Caco-2 (cell line): ENCODE data around the gene EPHB4. TPM values are rescaled to one million over a fixed set of nuclear protein-coding genes. Genes with fewer than 3 reads are reported as not detected.
"Not testable (repeated sequence)": the region's sequence is repeated elsewhere in the genome, so short reads cannot be mapped to it uniquely, and the experiment has no call there.

Experiments
- BruUV-seq: library from RNA; stranded (reverse); fragments of 400-500 nt; replicated peaks from 2 replicates; lab custom pipeline; 2021; lab: Mats Ljungman, UMichigan
- CTCF ChIA-PET: fragments of 300-600 bp; sonication (Branson Sonifier 250); formaldehyde crosslinking; loops from one replicate; lab custom pipeline; 2022; ENCODE audit warnings: antibody characterized with exemption; lab: Charles Lee
- POLR2A ChIA-PET: fragments of 300-600 bp; sonication (Branson Sonifier 250); formaldehyde crosslinking; loops from one replicate; lab custom pipeline; 2022; ENCODE audit warnings: antibody characterized with exemption; lab: Charles Lee
- DNase-seq, 2 experiments: peaks; one replicate each; pipeline versions ENCODE4 v3.0.0 to v3.0.0-alpha.2; 2020 to 2022
- H3K27me3 ChIP-seq: replicated peaks from 2 replicates; pipeline ENCODE4 v1.6.0; 2011; ENCODE audit warnings: low read length; ENCODE audit not compliant: control insufficient read depth, insufficient read depth
- H3K36me3 ChIP-seq: 2 replicates; pipeline ENCODE4 v1.5.1; 2011; ENCODE audit warnings: low read length; ENCODE audit not compliant: control insufficient read depth, insufficient read depth
- H3K4me1 ChIP-seq: fragments of 250-450 bp; sonication (Bioruptor Pico); 2 replicates; pipeline ENCODE4 v1.5.1; 2020; ENCODE audit warnings: mild to moderate bottlenecking
- H3K4me3 ChIP-seq: 2 replicates; pipeline ENCODE4 v1.5.1; 2011; ENCODE audit warnings: low read depth, mild to moderate bottlenecking, control low read depth, low read length
- H3K9me3 ChIP-seq: fragments of 250-450 bp; sonication (Bioruptor Pico); 2 replicates; pipeline ENCODE4 v1.5.1; 2020; ENCODE audit warnings: mild to moderate bottlenecking, moderate library complexity
- H3K27ac Mint-ChIP-seq: one replicate; pipeline ENCODE4 v1.8.0; 2022; ENCODE audit warnings: mixed read lengths; ENCODE audit not compliant: unreplicated experiment
- H3K27me3 Mint-ChIP-seq: one replicate; pipeline ENCODE4 v1.8.0; 2022; ENCODE audit warnings: mixed read lengths; ENCODE audit not compliant: insufficient read depth, unreplicated experiment
- H3K36me3 Mint-ChIP-seq: one replicate; pipeline ENCODE4 v1.8.0; 2022; ENCODE audit warnings: mild to moderate bottlenecking, mixed read lengths; ENCODE audit not compliant: insufficient read depth, unreplicated experiment
- H3K4me1 Mint-ChIP-seq: one replicate; pipeline ENCODE4 v1.8.0; 2022; ENCODE audit warnings: low read depth, mixed read lengths; ENCODE audit not compliant: unreplicated experiment
- H3K4me3 Mint-ChIP-seq: one replicate; pipeline ENCODE4 v1.8.0; 2022; ENCODE audit warnings: mild to moderate bottlenecking, moderate library complexity, mixed read lengths; ENCODE audit not compliant: unreplicated experiment
- H3K9me3 Mint-ChIP-seq: one replicate; pipeline ENCODE4 v1.8.0; 2022; ENCODE audit warnings: mixed read lengths; ENCODE audit not compliant: unreplicated experiment
- CTCF ChIP-seq, 2 experiments: fragments of 200-600 bp in 1 of 2; IDR thresholded peaks; 1 replicate in 1 of 2; 2 replicates in 1 of 2; pipeline versions ENCODE4 v1.5.1 to v1.8.0; 2011 to 2022; ENCODE audit warnings: antibody characterized with exemption in 1 of 2, control low read depth in 1 of 2, inconsistent platforms in 1 of 2, low read depth in 1 of 2, low read length in 1 of 2, mild to moderate bottlenecking in 1 of 2, moderate library complexity in 1 of 2; ENCODE audit not compliant: insufficient read depth in 1 of 2, severe bottlenecking in 1 of 2, unreplicated experiment in 1 of 2
- intact Hi-C: fragments of 100-400 bp; cut with micrococcal nuclease; formaldehyde crosslinking; loops from one replicate; pipeline ENCODE4 v1.10.0; 2022; ENCODE audit not compliant: unreplicated experiment
- total RNA-seq: library from RNA; stranded (reverse); gene quantifications from 2 replicates; pipeline ENCODE4 v1.2.3, GENCODE V29; 2022

Gene EPHB4
- total RNA-seq, 1 experiment from 2014 or later, result 112 TPM

DNA sequence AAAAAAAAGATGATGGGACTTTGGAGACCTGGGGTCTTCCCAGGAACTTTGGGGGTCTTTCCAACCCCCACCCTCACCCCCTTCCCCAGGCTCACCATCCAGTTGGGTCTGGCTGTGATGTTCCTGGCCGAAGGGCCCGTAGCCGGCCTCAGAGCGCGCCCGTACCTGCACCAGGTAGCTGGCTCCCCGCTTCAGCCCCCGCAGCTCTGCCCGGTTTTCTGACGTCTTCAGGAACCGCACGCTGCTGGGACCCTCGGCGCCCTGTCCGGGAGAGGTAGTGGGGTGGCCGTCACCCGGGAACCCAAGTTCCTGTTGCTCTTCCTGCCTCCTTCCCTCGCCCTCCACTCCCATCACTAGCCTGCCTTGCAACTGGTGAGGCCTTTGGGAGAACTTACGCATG, 10.2 kb downstream of the EPHB4 start:
- H3K27me3 ChIP-seq, result no peaks in the 10 kb centered on the region
- DNase-seq, result no peak
- CTCF ChIA-PET, result interaction anchor here (0.6 to 0.7 kb wide), 3 partner anchors 79 to 1292 kb away, joined by 3 to 7 read pairs (median 3); partner anchors contain the start of gene MOSPD3
- H3K36me3 Mint-ChIP-seq, result peaks cover 99% of the 10 kb centered on the region
- no TSS peak for BruUV-seq
- no peak overlapping the region for H3K4me3 ChIP-seq
- H3K4me1 Mint-ChIP-seq, result no peaks in the 10 kb centered on the region
- H3K36me3 ChIP-seq, result peaks cover 7% of the 10 kb centered on the region
- H3K4me3 Mint-ChIP-seq, result no peak overlapping the region
- TF ChIP-seq CTCF (IDR thresholded peaks at IDR 0.05; ENCODE audit: insufficient read depth in 1 of 2, low read depth in 1 of 2, low read length in 1 of 2, severe bottlenecking in 1 of 2, unreplicated experiment in 1 of 2), result no peak
- H3K27ac Mint-ChIP-seq, result no peak overlapping the region
- intact Hi-C loops, result no loop called here
- H3K27me3 Mint-ChIP-seq, result no peaks in the 10 kb centered on the region
- no peaks in the 10 kb centered on the region for H3K9me3 Mint-ChIP-seq
- H3K4me1 ChIP-seq, result peaks cover 10% of the 10 kb centered on the region; the same call in 1 of the 2 replicates
- H3K9me3 ChIP-seq, result no peaks in the 10 kb centered on the region
- POLR2A ChIA-PET, result no interaction called here

- H3K4me1 Mint-ChIP-seq, intact Hi-C loops, H3K4me3 ChIP-seq, H3K36me3 ChIP-seq, BruUV-seq, H3K27ac Mint-ChIP-seq, H3K27me3 ChIP-seq, H3K4me3 Mint-ChIP-seq, H3K9me3 ChIP-seq, H3K27me3 Mint-ChIP-seq, H3K9me3 Mint-ChIP-seq: not testable (repeated sequence)
- CTCF ChIA-PET, result interaction anchor here (0.6 to 1.2 kb wide), 4 partner anchors 11 to 204 kb away, joined by 3 to 12 read pairs (median 4); partner anchors contain the start of genes EPHB4 and MOSPD3
- H3K36me3 Mint-ChIP-seq, result peaks cover 99% of the 10 kb centered on the region
- POLR2A ChIA-PET, result interaction anchor here (1.0 kb wide), 1 partner anchor 14 kb away, joined by 3 read pairs; no protein-coding TSS in a partner anchor
- H3K4me1 ChIP-seq, result peaks cover 10% of the 10 kb centered on the region; the same call in 1 of the 2 replicates
- peak in 1 of 2 experiments; percentile 32 for DNase-seq
Measured at GRCh38 chr7:100816515-100816914, 10.8 kb downstream of the EPHB4 start.

- intact Hi-C loops, result no loop called here
- H3K36me3 Mint-ChIP-seq, result peaks cover 99% of the 10 kb centered on the region
- H3K9me3 Mint-ChIP-seq, result no peaks in the 10 kb centered on the region
- Histone ChIP-seq H3K27me3 (no peaks in the 10 kb centered on the region), H3K36me3 (peaks cover 6% of the 10 kb centered on the region), H3K9me3 (no peaks in the 10 kb centered on the region), H3K4me1 (peaks cover 10% of the 10 kb centered on the region; the same call in 1 of the 2 replicates), H3K4me3 (no peak overlapping the region)
- BruUV-seq, result no TSS peak
- no peak overlapping the region for H3K27ac Mint-ChIP-seq
- TF ChIP-seq CTCF (IDR thresholded peaks at IDR 0.05; ENCODE audit: insufficient read depth in 1 of 2, low read depth in 1 of 2, low read length in 1 of 2, severe bottlenecking in 1 of 2, unreplicated experiment in 1 of 2), result no peak
- H3K4me3 Mint-ChIP-seq, result no peak overlapping the region
- no peaks in the 10 kb centered on the region for H3K27me3 Mint-ChIP-seq
- no peak for DNase-seq
- ChIA-PET POLR2A (no interaction called here), CTCF (interaction anchor here (2.0 kb wide), 1 partner anchor 14 kb away, joined by 5 read pairs; the partner anchor contains the start of gene EPHB4)
- no peaks in the 10 kb centered on the region for H3K4me1 Mint-ChIP-seq
Measured at GRCh38 chr7:100812729-100813128, 14.6 kb downstream of the EPHB4 start.
